Loucy (cell line): ENCODE results near the gene SNORC.

Source experiments
- H2AFZ ChIP-seq: fragments of 200-600 bp; sonication (generic); 2 replicates; pipeline ENCODE4 v1.6.0; 2016; ENCODE audit warnings: antibody characterized with exemption, mild to moderate bottlenecking, low read length, moderate library complexity
- H3F3A ChIP-seq: fragments of 200-600 bp; 2 replicates; pipeline ENCODE4 v1.6.0; 2016; ENCODE audit warnings: antibody characterized with exemption, low read depth, mild to moderate bottlenecking
- H3K27me3 ChIP-seq: fragments of 200-600 bp; sonication (generic); 2 replicates; pipeline ENCODE4 v1.6.1; 2014; ENCODE audit warnings: low read length, mild to moderate bottlenecking; ENCODE audit not compliant: insufficient read depth, poor library complexity, severe bottlenecking
- H3K36me3 ChIP-seq: fragments of 200-600 bp; sonication (generic); 2 replicates; pipeline ENCODE4 v1.6.1; 2016; ENCODE audit warnings: low read length; ENCODE audit not compliant: insufficient read depth
- H3K4me1 ChIP-seq: fragments of 200-600 bp; sonication (generic); 2 replicates; pipeline ENCODE4 v1.5.1; 2014; ENCODE audit warnings: low read length, mild to moderate bottlenecking; ENCODE audit not compliant: insufficient read depth, poor library complexity, severe bottlenecking
- H3K4me2 ChIP-seq: fragments of 200-600 bp; sonication (generic); 2 replicates; pipeline ENCODE4 v1.6.0; 2014; ENCODE audit warnings: antibody characterized with exemption, low read length, low read depth, mild to moderate bottlenecking; ENCODE audit not compliant: poor library complexity, severe bottlenecking
- H3K4me3 ChIP-seq: fragments of 200-600 bp; sonication (generic); 2 replicates; pipeline ENCODE4 v1.5.1; 2014; ENCODE audit warnings: low read length, mild to moderate bottlenecking, mixed read lengths; ENCODE audit not compliant: poor library complexity, severe bottlenecking
- H3K79me2 ChIP-seq: fragments of 200-600 bp; sonication (generic); 2 replicates; pipeline ENCODE4 v1.6.1; 2014; ENCODE audit warnings: low read length; ENCODE audit not compliant: insufficient read depth
- H3K9ac ChIP-seq: fragments of 200-600 bp; sonication (generic); 2 replicates; pipeline ENCODE4 v1.6.0; 2014; ENCODE audit warnings: mild to moderate bottlenecking, low read depth, low read length, moderate library complexity; ENCODE audit not compliant: poor library complexity, severe bottlenecking
- H3K9me2 ChIP-seq: fragments of 200-600 bp; sonication (generic); replicated peaks from 2 replicates; pipeline ENCODE4 v1.6.1; 2016; ENCODE audit warnings: low read depth, low read length, mixed read lengths
- H3K9me3 ChIP-seq: fragments of 200-600 bp; sonication (generic); 2 replicates; pipeline ENCODE4 v1.6.1; 2014; ENCODE audit warnings: mild to moderate bottlenecking, antibody characterized with exemption, low read length, low read depth; ENCODE audit not compliant: insufficient read depth
- H4K20me1 ChIP-seq: fragments of 200-600 bp; sonication (generic); 2 replicates; pipeline ENCODE4 v1.6.0; 2014; ENCODE audit warnings: antibody characterized with exemption, low read length, mild to moderate bottlenecking; ENCODE audit not compliant: insufficient read depth, poor library complexity, severe bottlenecking
- CTCF ChIP-seq: fragments of 200-600 bp; sonication (generic); conservative IDR thresholded peaks from 2 replicates; pipeline ENCODE4 v1.5.1; 2014; ENCODE audit warnings: mild to moderate bottlenecking, antibody characterized with exemption, low read length
- EZH2phosphoT487 ChIP-seq: fragments of 200-600 bp; IDR thresholded peaks from 2 replicates; pipeline ENCODE4 v1.6.1; 2018; ENCODE audit warnings: antibody characterized with exemption, mild to moderate bottlenecking, moderate library complexity, borderline replicate concordance

Gene SNORC

DNA sequence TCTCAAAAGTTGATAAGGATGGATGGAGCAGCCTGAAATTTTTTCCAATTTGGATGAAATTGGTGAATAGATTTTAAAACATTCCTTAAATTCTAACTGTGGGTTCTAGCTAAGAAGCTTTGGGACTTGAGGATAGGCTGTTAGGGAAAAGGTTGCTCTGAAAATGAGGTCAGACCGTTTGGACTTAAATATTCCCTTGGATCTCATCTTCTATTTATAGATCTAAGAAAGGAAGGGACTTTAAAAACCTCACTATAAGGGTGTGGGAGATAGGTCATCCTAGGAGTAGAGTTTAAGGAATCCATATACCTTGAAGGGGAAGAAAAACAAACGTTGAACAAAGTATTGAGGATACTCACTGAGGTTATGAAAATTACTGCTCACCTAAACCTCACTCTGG, 17.4 kb upstream of the SNORC start:
- no peak for TF ChIP-seq CTCF
- no peak for TF ChIP-seq EZH2phosphoT487
- H3K4me2 ChIP-seq, result no peak overlapping the region
- peaks cover 69% of the 10 kb centered on the region; the same call in 1 of the 2 replicates for H3K36me3 ChIP-seq

DNA sequence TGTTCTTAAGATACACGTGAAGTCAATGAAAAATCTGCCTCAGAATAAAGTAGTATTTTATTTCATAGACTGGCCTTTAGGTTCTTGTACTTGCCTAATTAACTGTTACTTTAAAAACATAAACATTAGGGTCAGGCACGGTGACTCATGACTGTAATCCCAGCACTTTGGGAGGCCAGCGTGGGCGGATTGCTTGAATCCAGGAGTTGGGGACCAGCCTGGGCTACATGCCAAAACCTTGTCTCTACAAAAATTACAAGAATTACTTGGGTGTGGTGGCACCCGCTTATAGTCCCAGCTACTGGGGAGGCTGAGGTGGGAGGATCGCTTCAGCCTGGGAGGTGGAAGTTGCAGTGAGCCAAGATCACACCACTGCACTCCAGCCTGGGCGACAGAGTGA, 16.0 kb upstream of the SNORC start:
- Histone ChIP-seq H4K20me1 (no peaks in the 10 kb centered on the region), H3K9me3 (no peaks in the 10 kb centered on the region), H3K4me3 (no peak overlapping the region), H3K4me2 (no peak overlapping the region), H3K9ac (no peak overlapping the region), H3K9me2 (no peaks in the 10 kb centered on the region), H3K36me3 (peaks cover 69% of the 10 kb centered on the region; the same call in 1 of the 2 replicates), H2AFZ (no peak overlapping the region), H3K79me2 (no peaks in the 10 kb centered on the region), H3F3A (no peaks in the 10 kb centered on the region), H3K4me1 (no peaks in the 10 kb centered on the region), H3K27me3 (no peaks in the 10 kb centered on the region)
- TF ChIP-seq EZH2phosphoT487, result no peak

More for the DNA sequence above, 17.4 kb upstream of the SNORC start:
- H3K9ac ChIP-seq, result no peak overlapping the region
- H3K79me2 ChIP-seq, result no peaks in the 10 kb centered on the region
- H3K9me2 ChIP-seq, result no peaks in the 10 kb centered on the region
- H3K4me1 ChIP-seq, result no peaks in the 10 kb centered on the region
- H2AFZ ChIP-seq, result no peak overlapping the region
- H3K9me3 ChIP-seq, result no peaks in the 10 kb centered on the region
- H4K20me1 ChIP-seq, result no peaks in the 10 kb centered on the region
- no peaks in the 10 kb centered on the region for H3F3A ChIP-seq
- no peak overlapping the region for H3K4me3 ChIP-seq
- no peaks in the 10 kb centered on the region for H3K27me3 ChIP-seq

DNA sequence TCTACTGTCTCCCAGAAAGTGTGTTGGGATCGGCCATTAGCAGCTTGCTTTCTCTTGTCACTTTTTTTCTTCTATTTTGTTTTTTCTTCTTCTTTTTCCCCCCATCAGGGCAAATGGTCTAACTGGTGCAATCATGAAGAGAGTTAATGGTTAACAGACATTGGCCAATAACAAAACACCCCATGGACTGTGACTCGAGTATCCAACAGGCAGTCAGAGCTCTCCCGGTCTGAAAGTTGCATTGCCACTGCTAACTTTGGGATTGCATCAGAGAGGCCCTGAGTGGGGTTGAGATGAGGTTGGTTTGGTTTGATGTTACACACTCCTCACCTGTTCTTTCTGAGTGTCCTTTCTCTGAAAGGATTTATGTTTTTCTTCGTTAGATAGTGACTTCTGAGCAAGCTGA, 12.9 kb upstream of the SNORC start:
- H3K79me2 ChIP-seq, result no peaks in the 10 kb centered on the region
- no peak overlapping the region for H3K9ac ChIP-seq
- H3K4me3 ChIP-seq, result no peak overlapping the region
- no peaks in the 10 kb centered on the region for H3K9me2 ChIP-seq
- no peaks in the 10 kb centered on the region for H4K20me1 ChIP-seq
- H3K4me1 ChIP-seq, result no peaks in the 10 kb centered on the region
- no peaks in the 10 kb centered on the region for H3F3A ChIP-seq
- H2AFZ ChIP-seq, result no peak overlapping the region
- H3K27me3 ChIP-seq, result no peaks in the 10 kb centered on the region
- no peak overlapping the region for H3K4me2 ChIP-seq
- H3K9me3 ChIP-seq, result no peaks in the 10 kb centered on the region
- TF ChIP-seq CTCF, result no peak
- TF ChIP-seq EZH2phosphoT487, result no peak
- peaks cover 49% of the 10 kb centered on the region; the same call in 1 of the 2 replicates for H3K36me3 ChIP-seq

DNA sequence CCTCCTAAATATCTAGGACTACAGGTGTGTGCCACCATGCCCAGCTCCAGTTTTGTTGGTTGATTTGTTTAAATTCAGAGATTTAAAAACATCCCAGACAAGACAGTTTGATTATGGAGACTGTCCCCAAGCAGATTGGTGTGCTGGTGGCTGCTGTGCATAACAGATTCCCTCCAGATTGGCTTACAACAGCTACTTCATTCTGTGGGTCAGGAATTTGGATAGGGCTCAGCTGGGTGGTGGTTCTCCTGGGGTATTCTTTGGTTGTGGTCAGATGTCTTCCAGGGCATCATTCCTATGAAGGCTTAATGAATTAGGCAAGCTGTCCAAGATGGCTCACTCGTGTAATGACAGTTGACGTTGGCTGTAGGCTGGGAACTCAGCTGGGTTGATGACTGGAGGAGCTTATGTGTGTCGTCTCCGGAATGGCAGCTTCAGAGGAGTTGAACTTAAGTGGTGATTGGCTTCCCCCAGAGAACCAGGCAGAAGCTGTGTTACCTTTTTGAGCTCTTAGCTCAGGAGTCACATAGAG, 10.6 kb upstream of the SNORC start:
- Histone ChIP-seq H3K9me2 (no peaks in the 10 kb centered on the region), H2AFZ (no peak overlapping the region), H4K20me1 (no peaks in the 10 kb centered on the region), H3K4me2 (no peak overlapping the region), H3K4me3 (no peak overlapping the region), H3K9me3 (no peaks in the 10 kb centered on the region), H3F3A (no peaks in the 10 kb centered on the region), H3K79me2 (no peaks in the 10 kb centered on the region), H3K36me3 (peaks cover 45% of the 10 kb centered on the region; the same call in 1 of the 2 replicates), H3K4me1 (no peaks in the 10 kb centered on the region), H3K27me3 (no peaks in the 10 kb centered on the region), H3K9ac (no peak overlapping the region)
- no peak for TF ChIP-seq CTCF
